IMR-90 (cell line): ENCODE data around the gene ADM5. TPM values are rescaled to one million over a fixed set of nuclear protein-coding genes. Genes with fewer than 3 reads are reported as not detected.

Experiments used
- ATAC-seq: fragments of 200-7000 bp; cut with Tn5 transposase; 2 replicates; pipeline ENCODE4 v1.9.1; 2020; ENCODE audit warnings: low read depth, mild to moderate bottlenecking, moderate library complexity
- BruUV-seq: library from RNA; stranded (reverse); fragments of 400-500 nt; replicated peaks from 2 replicates; lab custom pipeline; 2021; lab: Mats Ljungman, UMichigan
- CTCF ChIA-PET: fragments of 300-600 bp; formaldehyde crosslinking; extraction: SDS; loops from one replicate; lab custom pipeline; 2021; ENCODE audit warnings: antibody characterized with exemption; lab: Yijun Ruan, JAX
- POLR2A ChIA-PET: fragments of 300-600 bp; sonication (Branson Sonifier 250); formaldehyde crosslinking; loops from one replicate; lab custom pipeline; 2022; ENCODE audit warnings: antibody characterized with exemption; ENCODE audit not compliant: unreplicated experiment; lab: Charles Lee
- DNase-seq: peaks from one replicate; pipeline ENCODE4 v3.0.0; 2013
- H2AFZ ChIP-seq: replicated peaks from 2 replicates; pipeline ENCODE3; 2013; ENCODE audit warnings: low read length, mild to moderate bottlenecking; ENCODE audit not compliant: poor library complexity
- H2AK5ac ChIP-seq: 2 replicates; pipeline ENCODE4 v1.6.1; 2013; ENCODE audit warnings: low read depth, low read length, inconsistent platforms
- H2AK9ac ChIP-seq: replicated peaks from 2 replicates; pipeline ENCODE3; 2013; ENCODE audit warnings: mild to moderate bottlenecking, low read depth, low read length, moderate library complexity; ENCODE audit not compliant: poor library complexity
- H2BK120ac ChIP-seq: 2 replicates; pipeline ENCODE4 v1.6.1; 2013; ENCODE audit warnings: low read depth, low read length, inconsistent platforms
- H2BK15ac ChIP-seq: 3 replicates; pipeline ENCODE4 v1.6.1; 2013; ENCODE audit warnings: low read depth, low read length, inconsistent platforms
- H2BK20ac ChIP-seq: 2 replicates; pipeline ENCODE4 v1.6.1; 2013; ENCODE audit warnings: low read depth, mild to moderate bottlenecking, inconsistent platforms, low read length, moderate library complexity
- H2BK5ac ChIP-seq: 2 replicates; pipeline ENCODE4 v1.6.1; 2013; ENCODE audit warnings: mild to moderate bottlenecking, low read depth, low read length, inconsistent platforms; ENCODE audit not compliant: poor library complexity, severe bottlenecking
- H3K14ac ChIP-seq: replicated peaks from 2 replicates; pipeline ENCODE4 v1.6.1; 2013; ENCODE audit warnings: low read depth, low read length, inconsistent platforms
- H3K18ac ChIP-seq: 2 replicates; pipeline ENCODE4 v1.6.1; 2013; ENCODE audit warnings: low read depth, low read length, control low read depth
- H3K23ac ChIP-seq: 2 replicates; pipeline ENCODE4 v1.6.1; 2013; ENCODE audit warnings: low read depth, low read length, inconsistent platforms
- H3K27ac ChIP-seq: 2 replicates; pipeline ENCODE4 v1.5.1; 2013; ENCODE audit warnings: mild to moderate bottlenecking, control low read depth, low read length; ENCODE audit not compliant: insufficient read depth
- H3K27me3 ChIP-seq: 2 replicates; pipeline ENCODE4 v1.6.1; 2013; ENCODE audit warnings: low read length; ENCODE audit not compliant: control insufficient read depth, insufficient read depth
- H3K36me3 ChIP-seq: 2 replicates; pipeline ENCODE4 v1.6.1; 2013; ENCODE audit warnings: low read length, mixed read lengths; ENCODE audit not compliant: control insufficient read depth, insufficient read depth
- H3K4ac ChIP-seq: 2 replicates; pipeline ENCODE4 v1.6.1; 2013; ENCODE audit warnings: low read depth, low read length, inconsistent platforms
- H3K4me1 ChIP-seq: 2 replicates; pipeline ENCODE4 v1.6.1; 2013; ENCODE audit warnings: low read length, mixed read lengths; ENCODE audit not compliant: control insufficient read depth, insufficient read depth
- H3K4me2 ChIP-seq: 2 replicates; pipeline ENCODE4 v1.6.1; 2013; ENCODE audit warnings: low read depth, mild to moderate bottlenecking, control low read depth, low read length, moderate library complexity
- H3K4me3 ChIP-seq: 2 replicates; pipeline ENCODE4 v1.5.1; 2013; ENCODE audit warnings: low read depth, mild to moderate bottlenecking, control low read depth, low read length, moderate library complexity; ENCODE audit not compliant: insufficient read depth
- H3K56ac ChIP-seq: 2 replicates; pipeline ENCODE4 v1.6.1; 2013; ENCODE audit warnings: low read length, inconsistent platforms; ENCODE audit not compliant: insufficient read depth; ENCODE audit errors: extremely low read depth
- H3K79me1 ChIP-seq, 2 experiments: 2 replicates each; pipeline ENCODE4 v1.6.1; 2013; ENCODE audit warnings: low read length in 2 of 2, inconsistent platforms in 1 of 2, low read depth in 1 of 2
- H3K9ac ChIP-seq: 2 replicates; pipeline ENCODE4 v1.6.1; 2013; ENCODE audit warnings: low read depth, low read length, control low read depth
- H3K9me1 ChIP-seq: 2 replicates; pipeline ENCODE4 v1.6.1; 2013; ENCODE audit warnings: low read length, inconsistent platforms; ENCODE audit not compliant: insufficient read depth
- H3K9me3 ChIP-seq: 2 replicates; pipeline ENCODE4 v1.6.1; 2013; ENCODE audit warnings: low read length; ENCODE audit not compliant: control insufficient read depth, insufficient read depth
- H4K20me1 ChIP-seq: 2 replicates; pipeline ENCODE4 v1.6.1; 2013; ENCODE audit warnings: low read length, inconsistent platforms; ENCODE audit not compliant: insufficient read depth
- H4K5ac ChIP-seq: 2 replicates; pipeline ENCODE4 v1.6.1; 2013; ENCODE audit warnings: mild to moderate bottlenecking, low read depth, low read length, control low read depth
- H4K8ac ChIP-seq, 2 experiments: 2 replicates each; pipeline ENCODE4 v1.6.1; 2013; ENCODE audit warnings: low read depth in 2 of 2, low read length in 2 of 2, control low read depth in 1 of 2, inconsistent platforms in 1 of 2
- H4K91ac ChIP-seq: 2 replicates; pipeline ENCODE4 v1.6.1; 2013; ENCODE audit warnings: low read depth, low read length, inconsistent platforms; ENCODE audit not compliant: insufficient read depth
- CEBPB ChIP-seq: IDR thresholded peaks from 2 replicates; pipeline ENCODE4 v1.6.1; 2012; ENCODE audit warnings: low read depth, low read length, improper control_type of control experiment
- FOS ChIP-seq: fragments of 150-350 bp; IDR thresholded peaks from 2 replicates; pipeline ENCODE4 v1.6.1; 2016; ENCODE audit warnings: low read depth, low read length
- MAFK ChIP-seq: IDR thresholded peaks from 2 replicates; pipeline ENCODE4 v1.6.1; 2012; ENCODE audit warnings: low read depth, low read length, improper control_type of control experiment
- MAZ ChIP-seq: IDR thresholded peaks from 2 replicates; pipeline ENCODE4 v1.6.1; 2012; ENCODE audit warnings: low read depth, mild to moderate bottlenecking, low read length, improper control_type of control experiment, moderate library complexity, borderline replicate concordance
- NFE2L2 ChIP-seq: fragments of 150-350 bp; IDR thresholded peaks from 2 replicates; pipeline ENCODE4 v1.6.1; 2016; ENCODE audit warnings: low read depth, mild to moderate bottlenecking, low read length
- POLR2A ChIP-seq: IDR thresholded peaks from 2 replicates; pipeline ENCODE4 v1.6.1; 2012; ENCODE audit warnings: mild to moderate bottlenecking, low read depth, low read length
- RCOR1 ChIP-seq: IDR thresholded peaks from 2 replicates; pipeline ENCODE4 v1.6.1; 2012; ENCODE audit warnings: mild to moderate bottlenecking, low read length, improper control_type of control experiment; ENCODE audit not compliant: insufficient replicate concordance
- WGBS, 2 experiments: methylation state at CpG; one replicate each; pipeline versions ENCODE4 v1.1.5 to v1.1.7; 2013; ENCODE audit warnings: missing lambda C conversion rate in 2 of 2; ENCODE audit not compliant: insufficient read length in 1 of 2; ENCODE audit errors: extremely low coverage in 2 of 2; 5-methylcytosine and 5-hydroxymethylcytosine counted together
- dilution Hi-C: fragments of 300-500 bp; cut with HindIII; formaldehyde crosslinking; loops from one replicate; pipeline ENCODE4 v1.14.3; 2018; ENCODE audit warnings: low sequenced_read_pairs; ENCODE audit not compliant: unreplicated experiment
- in situ Hi-C: fragments of 300-500 bp; cut with MboI; formaldehyde crosslinking; loops from 3 replicates; pipeline ENCODE4 v1.14.3; 2019; ENCODE audit warnings: low sequenced_read_pairs, inconsistent platforms, mixed read lengths
- intact Hi-C: fragments of 100-400 bp; cut with micrococcal nuclease; formaldehyde crosslinking; loops from 2 replicates; pipeline ENCODE4 v1.10.0; 2022
- polyA plus RNA-seq, 3 experiments: library from polyadenylated mRNA; depleted of rRNA; stranded (reverse); fragments of >200 nt; gene quantifications; 2 replicates each; pipeline ENCODE4 v1.2.3, GENCODE V29; 2012; ENCODE audit warnings: low replicate concordance in 1 of 3
- total RNA-seq: library from RNA; depleted of rRNA; stranded (reverse); fragments of >200 nt; gene quantifications from 2 replicates; pipeline ENCODE4 v1.2.3, GENCODE V29; 2012
- TF ChIP-seq, protein P1 (sequence below): fragments of 150-350 bp; IDR thresholded peaks from 2 replicates; pipeline ENCODE4 v1.6.1; 2016; ENCODE audit warnings: low read depth, mild to moderate bottlenecking, low read length, moderate library complexity, borderline replicate concordance
- TF ChIP-seq, protein P2 (sequence below): conservative IDR thresholded peaks from 2 replicates; pipeline ENCODE4 v1.5.1; 2012; ENCODE audit warnings: mild to moderate bottlenecking, low read depth, low read length, improper control_type of control experiment

The ADM5 gene
- total and polyA plus RNA-seq, 2 of the 4 experiments (the other 2 are of a cell fraction): 0.18 to 0.99 TPM

DNA sequence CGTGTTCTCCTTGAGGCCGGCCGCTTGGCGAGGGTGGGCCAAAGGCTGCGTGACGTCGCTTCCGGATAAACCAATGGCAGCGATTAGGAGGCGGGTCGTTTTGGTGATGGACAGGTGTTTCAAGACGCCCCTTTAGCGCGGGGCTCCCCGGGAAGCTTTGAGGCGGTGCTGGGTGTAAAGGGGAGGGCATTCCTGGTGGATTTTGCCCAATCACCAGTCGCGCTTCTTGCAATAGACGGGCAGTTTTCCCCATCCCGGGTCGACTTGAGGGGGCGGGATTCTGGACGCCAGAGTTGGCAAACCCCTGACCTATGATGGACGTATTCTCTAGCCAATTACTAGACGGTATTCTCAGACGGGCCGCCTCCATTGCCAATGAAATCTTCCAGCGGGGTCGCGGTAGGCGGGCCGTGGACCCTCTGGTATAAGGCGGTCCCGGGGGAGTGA is 12.6 kb upstream of the ADM5 start:
- ChIA-PET CTCF (interaction anchor here (0.6 to 2.0 kb wide), 3 partner anchors 34 to 107 kb away, joined by 3 to 8 read pairs (median 4); no protein-coding TSS in a partner anchor), POLR2A (interaction anchor here (0.8 to 1.4 kb wide), 3 partner anchors 14 to 37 kb away, joined by 4 to 8 read pairs (median 7); partner anchors contain the start of genes CPT1C and RRAS)
- H2BK120ac ChIP-seq: no peak overlapping the region
- no TSS peak for BruUV-seq
- TF ChIP-seq MAFK (no peak), MAZ (peak; percentile 86; the same call in 1 of the 2 replicates), RCOR1 (no peak), POLR2A (no peak), CEBPB (peak; percentile 75), FOS (peak; percentile 50; the same call in 1 of the 2 replicates), NFE2L2 (peak; percentile 36; the same call in 1 of the 2 replicates)
- TF ChIP-seq, protein P1, sequence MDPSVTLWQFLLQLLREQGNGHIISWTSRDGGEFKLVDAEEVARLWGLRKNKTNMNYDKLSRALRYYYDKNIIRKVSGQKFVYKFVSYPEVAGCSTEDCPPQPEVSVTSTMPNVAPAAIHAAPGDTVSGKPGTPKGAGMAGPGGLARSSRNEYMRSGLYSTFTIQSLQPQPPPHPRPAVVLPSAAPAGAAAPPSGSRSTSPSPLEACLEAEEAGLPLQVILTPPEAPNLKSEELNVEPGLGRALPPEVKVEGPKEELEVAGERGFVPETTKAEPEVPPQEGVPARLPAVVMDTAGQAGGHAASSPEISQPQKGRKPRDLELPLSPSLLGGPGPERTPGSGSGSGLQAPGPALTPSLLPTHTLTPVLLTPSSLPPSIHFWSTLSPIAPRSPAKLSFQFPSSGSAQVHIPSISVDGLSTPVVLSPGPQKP: no peak
- TF ChIP-seq, protein P2, sequence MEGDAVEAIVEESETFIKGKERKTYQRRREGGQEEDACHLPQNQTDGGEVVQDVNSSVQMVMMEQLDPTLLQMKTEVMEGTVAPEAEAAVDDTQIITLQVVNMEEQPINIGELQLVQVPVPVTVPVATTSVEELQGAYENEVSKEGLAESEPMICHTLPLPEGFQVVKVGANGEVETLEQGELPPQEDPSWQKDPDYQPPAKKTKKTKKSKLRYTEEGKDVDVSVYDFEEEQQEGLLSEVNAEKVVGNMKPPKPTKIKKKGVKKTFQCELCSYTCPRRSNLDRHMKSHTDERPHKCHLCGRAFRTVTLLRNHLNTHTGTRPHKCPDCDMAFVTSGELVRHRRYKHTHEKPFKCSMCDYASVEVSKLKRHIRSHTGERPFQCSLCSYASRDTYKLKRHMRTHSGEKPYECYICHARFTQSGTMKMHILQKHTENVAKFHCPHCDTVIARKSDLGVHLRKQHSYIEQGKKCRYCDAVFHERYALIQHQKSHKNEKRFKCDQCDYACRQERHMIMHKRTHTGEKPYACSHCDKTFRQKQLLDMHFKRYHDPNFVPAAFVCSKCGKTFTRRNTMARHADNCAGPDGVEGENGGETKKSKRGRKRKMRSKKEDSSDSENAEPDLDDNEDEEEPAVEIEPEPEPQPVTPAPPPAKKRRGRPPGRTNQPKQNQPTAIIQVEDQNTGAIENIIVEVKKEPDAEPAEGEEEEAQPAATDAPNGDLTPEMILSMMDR: no peak
- no peak overlapping the region for H2BK5ac ChIP-seq
- peaks cover 40% of the 10 kb centered on the region for H4K20me1 ChIP-seq
- no peak overlapping the region for H2BK15ac ChIP-seq
- peak overlapping the region; percentile 77 for H3K4me3 ChIP-seq
- peak overlapping the region; percentile 98 for H2AFZ ChIP-seq
- intact Hi-C loops: loop anchor here (2.0 to 5.0 kb wide), 2 partner anchors 36 to 85 kb away; partner anchors contain the start of genes PRR12 and RRAS
- H3K36me3 ChIP-seq: peaks cover 2% of the 10 kb centered on the region; the same call in 1 of the 2 replicates
- no peaks in the 10 kb centered on the region for H3K9me3 ChIP-seq
- dilution Hi-C loops: no loop called here
- H3K23ac ChIP-seq: no peak overlapping the region
- H3K18ac ChIP-seq: no peak overlapping the region
- no peak overlapping the region for H2AK5ac ChIP-seq
- no peak overlapping the region for H3K14ac ChIP-seq
- in situ Hi-C loops: no loop called here
- DNase-seq (peak; percentile 100), ATAC-seq (peak; percentile 79)
- no peak overlapping the region for H3K27ac ChIP-seq
- no peak overlapping the region for H3K56ac ChIP-seq
- H3K4me2 ChIP-seq: no peak overlapping the region
- peaks cover 16% of the 10 kb centered on the region for H3K4me1 ChIP-seq
- H2BK20ac ChIP-seq: no peak overlapping the region
- H3K79me1 ChIP-seq: peaks cover 4 to 50% of the 10 kb centered on the region in 2 experiments; a peak in 3 of 4 replicates
- H3K9me1 ChIP-seq: peaks cover 3% of the 10 kb centered on the region; the same call in 1 of the 2 replicates
- H3K4ac ChIP-seq: no peak overlapping the region
- H4K91ac ChIP-seq: no peak overlapping the region
- peak overlapping the region; percentile 98 for H2AK9ac ChIP-seq
- H3K27me3 ChIP-seq: no peaks in the 10 kb centered on the region
- 2% methylated on average over 12 of the region's 34 CpGs; no CpG with 5 or more reads in 1 of the 2 experiments for WGBS, 2 experiments
- H4K5ac ChIP-seq: no peak overlapping the region
- H3K9ac ChIP-seq: no peak overlapping the region
- no peak overlapping the region; a peak in 1 of 4 replicates for H4K8ac ChIP-seq
